GM13977 (cell line): Measurements from ENCODE around the gene OR8S1.
"Not testable (repeated sequence)": the region's sequence is repeated elsewhere in the genome, so short reads cannot be mapped to it uniquely, and the experiment has no call there.

Experiments used
- DNase-seq: peaks from one replicate; pipeline ENCODE4 v3.0.0; 2012; ENCODE audit warnings: low spot score
- in situ Hi-C: fragments of 300-500 bp; cut with MboI; formaldehyde crosslinking; loops from one replicate; pipeline ENCODE4 v1.12.0; 2022; ENCODE audit warnings: low sequenced_read_pairs, low pct_unique_long_range_greater_than_20kb, mixed read lengths, inconsistent platforms; ENCODE audit not compliant: unreplicated experiment
- TF ChIP-seq, protein P1 (sequence below): IDR thresholded peaks from 2 replicates; pipeline ENCODE4 v1.5.1; 2012; ENCODE audit warnings: mild to moderate bottlenecking, control low read depth; ENCODE audit not compliant: insufficient read depth; ENCODE audit errors: extremely low read depth, missing control alignments

The OR8S1 gene, protein sequence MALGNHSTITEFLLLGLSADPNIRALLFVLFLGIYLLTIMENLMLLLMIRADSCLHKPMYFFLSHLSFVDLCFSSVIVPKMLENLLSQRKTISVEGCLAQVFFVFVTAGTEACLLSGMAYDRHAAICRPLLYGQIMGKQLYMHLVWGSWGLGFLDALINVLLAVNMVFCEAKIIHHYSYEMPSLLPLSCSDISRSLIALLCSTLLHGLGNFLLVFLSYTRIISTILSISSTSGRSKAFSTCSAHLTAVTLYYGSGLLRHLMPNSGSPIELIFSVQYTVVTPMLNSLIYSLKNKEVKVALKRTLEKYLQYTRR

DNA sequence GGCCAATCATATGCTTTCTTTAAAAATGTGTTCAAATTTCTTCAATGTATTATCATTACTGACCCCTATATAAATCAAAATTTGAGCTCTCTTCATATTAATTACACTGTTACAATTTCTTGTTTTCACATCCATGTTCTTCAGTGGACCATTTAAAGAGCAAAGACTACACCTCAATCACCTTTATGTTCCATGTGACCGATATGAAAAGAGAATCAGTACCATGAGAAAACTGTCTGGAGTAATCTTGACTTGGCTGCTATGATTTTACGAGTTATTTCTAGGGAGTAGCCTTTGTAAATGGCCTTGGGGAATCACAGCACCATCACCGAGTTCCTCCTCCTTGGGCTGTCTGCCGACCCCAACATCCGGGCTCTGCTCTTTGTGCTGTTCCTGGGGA is at the start of gene OR8S1:
Gene OR8S1 (plus strand): TSS at position 301 of the 400 bp plus-strand sequence. CDS start 0 bp downstream, at position 301.
- DNase-seq, result no peak
- in situ Hi-C loops, result no loop called here

DNA sequence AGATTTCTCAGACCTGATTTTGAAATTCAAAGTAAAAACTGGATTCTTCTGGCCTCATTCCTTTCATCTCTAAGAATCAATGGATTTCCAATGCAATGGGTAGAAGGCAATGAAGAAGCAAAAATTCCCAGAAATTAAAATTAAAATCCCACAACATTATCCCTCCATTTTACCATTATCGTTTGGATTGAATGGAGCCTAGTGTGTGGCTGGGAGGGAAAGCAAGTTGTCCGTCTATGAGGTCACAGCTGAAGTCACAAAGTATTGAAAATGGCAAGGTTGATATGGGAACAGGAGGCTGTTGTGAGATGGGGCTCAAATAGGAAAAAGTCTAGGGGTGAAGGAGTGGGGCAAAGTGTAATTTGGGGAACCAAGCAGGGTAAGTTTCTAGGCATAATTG is 43.2 kb upstream of the OR8S1 start, which contains the start of gene C12orf54:
Gene C12orf54 (plus strand): TSS at position 301 of the 400 bp plus-strand sequence. CDS start 799 bp downstream, outside the sequence.
- in situ Hi-C loops, result no loop called here
- DNase-seq, result no peak
- TF ChIP-seq, protein P1, sequence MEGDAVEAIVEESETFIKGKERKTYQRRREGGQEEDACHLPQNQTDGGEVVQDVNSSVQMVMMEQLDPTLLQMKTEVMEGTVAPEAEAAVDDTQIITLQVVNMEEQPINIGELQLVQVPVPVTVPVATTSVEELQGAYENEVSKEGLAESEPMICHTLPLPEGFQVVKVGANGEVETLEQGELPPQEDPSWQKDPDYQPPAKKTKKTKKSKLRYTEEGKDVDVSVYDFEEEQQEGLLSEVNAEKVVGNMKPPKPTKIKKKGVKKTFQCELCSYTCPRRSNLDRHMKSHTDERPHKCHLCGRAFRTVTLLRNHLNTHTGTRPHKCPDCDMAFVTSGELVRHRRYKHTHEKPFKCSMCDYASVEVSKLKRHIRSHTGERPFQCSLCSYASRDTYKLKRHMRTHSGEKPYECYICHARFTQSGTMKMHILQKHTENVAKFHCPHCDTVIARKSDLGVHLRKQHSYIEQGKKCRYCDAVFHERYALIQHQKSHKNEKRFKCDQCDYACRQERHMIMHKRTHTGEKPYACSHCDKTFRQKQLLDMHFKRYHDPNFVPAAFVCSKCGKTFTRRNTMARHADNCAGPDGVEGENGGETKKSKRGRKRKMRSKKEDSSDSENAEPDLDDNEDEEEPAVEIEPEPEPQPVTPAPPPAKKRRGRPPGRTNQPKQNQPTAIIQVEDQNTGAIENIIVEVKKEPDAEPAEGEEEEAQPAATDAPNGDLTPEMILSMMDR, result no peak

More for the DNA sequence above, at the start of gene OR8S1:
- TF ChIP-seq, protein P1, result no peak

DNA sequence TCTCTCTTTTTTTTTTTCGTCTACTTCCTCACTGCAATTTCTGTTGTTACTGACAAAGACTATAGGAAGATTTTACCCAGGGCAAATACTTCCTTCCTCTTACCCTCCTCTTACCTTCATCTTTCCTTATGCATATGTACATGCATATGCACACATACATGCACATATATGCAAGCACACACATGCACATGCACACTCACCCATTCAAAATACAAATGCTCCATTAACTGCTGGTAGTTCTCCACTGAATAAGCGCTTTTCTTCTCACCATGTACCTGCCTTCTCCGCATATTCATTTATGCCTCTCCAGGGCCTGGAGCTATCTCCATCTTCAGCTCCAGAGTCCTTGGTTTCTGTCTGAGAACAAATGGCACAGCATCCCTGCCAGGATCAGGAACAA is 42.5 kb upstream of the OR8S1 start:
- no peak for DNase-seq
- in situ Hi-C loops, result no loop called here
- TF ChIP-seq, protein P1, result no peak

DNA sequence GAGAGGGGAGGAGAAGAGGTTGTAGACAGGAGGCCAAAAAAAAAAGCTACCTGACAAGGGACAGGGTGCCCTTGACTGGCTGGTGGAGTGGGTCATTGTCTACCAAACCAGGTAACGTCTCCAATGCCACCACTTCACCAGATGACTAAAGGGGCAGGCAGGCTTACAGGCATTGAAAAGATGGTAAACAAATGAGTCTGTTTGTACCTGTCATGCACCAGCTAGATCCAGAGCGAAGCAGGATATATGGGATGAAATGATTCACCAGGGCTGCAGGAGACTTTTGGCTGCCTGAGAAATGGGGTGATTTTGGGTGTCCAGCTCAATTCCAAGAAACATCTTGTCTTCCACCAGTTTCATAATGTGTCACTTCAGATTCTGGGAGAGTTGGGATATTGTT is 39.2 kb upstream of the OR8S1 start:
- in situ Hi-C loops, result no loop called here
- TF ChIP-seq, protein P1, result no peak
- DNase-seq, result no peak

DNA sequence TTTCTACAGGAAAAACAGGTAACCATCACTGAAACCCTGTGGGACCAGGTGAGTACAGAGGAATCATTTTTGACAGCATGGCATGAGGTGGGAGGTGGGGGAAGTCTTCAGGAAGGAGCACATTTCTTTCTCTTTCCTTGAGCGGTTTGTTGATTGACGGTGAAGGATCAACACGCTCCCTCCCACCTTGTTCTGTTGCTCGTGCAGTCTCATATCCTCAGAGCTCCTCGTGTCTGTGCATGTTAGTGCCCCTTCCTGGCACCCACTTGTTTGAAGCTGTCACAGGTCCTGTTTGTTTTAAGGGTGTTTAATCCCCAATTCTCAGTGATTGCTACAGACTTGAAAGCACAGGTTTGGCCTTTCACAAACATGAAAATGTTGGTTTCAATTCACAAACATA is 38.8 kb upstream of the OR8S1 start:
- TF ChIP-seq, protein P1, result no peak
- in situ Hi-C loops, result no loop called here
- no peak for DNase-seq

DNA sequence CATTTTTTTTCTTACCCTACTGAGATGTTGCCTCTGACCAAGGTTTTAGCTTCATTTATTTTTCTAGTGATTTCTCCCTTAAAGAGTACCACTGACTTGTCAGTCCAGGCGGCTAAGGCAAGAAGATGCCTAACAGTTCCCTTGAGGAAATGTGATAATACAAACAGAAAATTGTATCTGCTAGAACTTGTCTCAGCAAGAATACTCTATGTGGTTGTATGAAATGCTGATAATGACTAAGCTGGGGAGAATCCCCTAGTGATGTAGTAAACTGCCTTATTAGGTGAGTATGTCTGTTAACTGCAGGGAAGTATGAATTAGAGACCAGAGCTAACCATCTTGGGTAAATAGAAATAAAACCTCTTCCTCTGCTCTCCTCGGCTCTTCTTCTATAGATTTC is 36.4 kb upstream of the OR8S1 start:
- in situ Hi-C loops, result no loop called here
- peak; percentile 62 for DNase-seq
- TF ChIP-seq, protein P1, result no peak

DNA sequence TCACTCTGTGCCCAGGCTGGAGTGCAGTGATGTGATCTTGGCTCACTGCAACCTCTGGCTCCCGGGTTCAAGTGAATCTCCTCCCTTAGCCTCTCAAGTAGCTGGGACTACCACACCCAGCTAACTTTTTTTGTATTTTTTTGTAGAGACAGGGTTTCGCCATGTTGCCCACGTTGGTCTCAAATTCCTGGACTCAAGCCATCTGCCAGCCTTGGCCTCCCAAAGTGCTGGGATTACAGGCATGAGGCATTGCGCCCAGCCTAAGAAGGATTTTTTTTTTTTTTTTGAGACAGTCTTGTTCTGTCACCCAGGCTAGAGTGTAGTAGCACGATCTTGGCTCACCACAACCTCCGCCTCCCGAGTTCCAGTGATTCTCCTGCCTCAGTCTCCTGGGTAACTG is 36.0 kb upstream of the OR8S1 start:
- in situ Hi-C loops, DNase-seq: not testable (repeated sequence)

DNA sequence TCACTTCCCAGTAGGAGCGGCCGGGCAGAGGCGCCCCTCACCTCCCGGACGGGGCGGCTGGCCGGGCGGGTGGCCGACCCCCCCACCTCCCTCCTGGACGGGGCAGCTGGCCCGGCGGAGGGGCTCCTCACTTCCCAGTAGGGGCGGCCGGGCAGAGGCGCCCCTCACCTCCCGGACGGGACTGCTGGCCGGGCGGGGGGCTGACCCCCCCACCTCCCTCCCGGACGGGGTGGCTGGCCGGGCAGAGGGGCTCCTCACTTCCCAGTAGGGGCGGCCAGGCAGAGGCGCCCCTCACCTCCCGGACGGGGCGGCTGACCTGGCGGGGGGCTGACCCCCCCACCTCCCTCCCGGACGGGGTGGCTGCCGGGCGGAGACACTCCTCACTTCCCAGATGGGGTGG is 25.2 kb upstream of the OR8S1 start:
- DNase-seq, in situ Hi-C loops: not testable (repeated sequence)

DNA sequence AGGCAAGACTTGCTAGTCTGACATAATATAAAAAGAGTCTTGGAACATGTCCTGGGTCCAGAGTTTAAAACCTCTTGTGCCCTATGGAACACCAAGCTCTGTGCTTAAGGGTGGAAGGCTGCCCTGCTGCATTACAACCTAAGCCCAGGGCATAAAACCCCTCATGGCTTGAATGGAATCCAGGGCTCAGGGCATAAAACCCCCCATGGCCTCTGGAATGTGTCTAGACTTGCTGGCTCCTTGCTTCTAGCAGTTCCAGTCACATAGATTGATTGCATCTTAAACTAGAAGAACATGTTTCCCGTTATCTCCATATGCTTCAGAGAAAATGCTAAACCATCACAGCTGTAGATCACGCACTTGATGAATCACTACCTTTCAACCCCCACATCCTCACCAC is 18.6 kb upstream of the OR8S1 start:
- DNase-seq, in situ Hi-C loops: not testable (repeated sequence)
